ENCODE results near the gene PRRG2.

GRCh38 chr19:49573425-49573824 lies 7.7 kb upstream of the PRRG2 start:
- TF ChIP-seq POLR2A (IDR thresholded peaks at IDR 0.05) (no peak), CTCF (IDR thresholded peaks at IDR 0.05) (no peak)

All from testis (tissue), 2 donors.